ENCODE results near the gene RAPGEF4.

GRCh38 chr2:172974762-172975161 is 239.1 kb downstream of the RAPGEF4 start:
- TF ChIP-seq, protein P1, sequence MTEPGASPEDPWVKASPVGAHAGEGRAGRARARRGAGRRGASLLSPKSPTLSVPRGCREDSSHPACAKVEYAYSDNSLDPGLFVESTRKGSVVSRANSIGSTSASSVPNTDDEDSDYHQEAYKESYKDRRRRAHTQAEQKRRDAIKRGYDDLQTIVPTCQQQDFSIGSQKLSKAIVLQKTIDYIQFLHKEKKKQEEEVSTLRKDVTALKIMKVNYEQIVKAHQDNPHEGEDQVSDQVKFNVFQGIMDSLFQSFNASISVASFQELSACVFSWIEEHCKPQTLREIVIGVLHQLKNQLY (CRISPR knock-in tag; IDR thresholded peaks at IDR 0.05) = no peak
- TF ChIP-seq NONO (IDR thresholded peaks at IDR 0.05) (no peak), NONO (CRISPR knock-in tag; conservative IDR thresholded peaks at IDR 0.05) (no peak), ZNF597 (CRISPR knock-in tag; IDR thresholded peaks at IDR 0.05) (no peak), CEBPB (IDR thresholded peaks at IDR 0.05; ENCODE audit: borderline replicate concordance, low read depth, low read length) (no peak), SIN3A (IDR thresholded peaks at IDR 0.05; ENCODE audit: borderline replicate concordance, low read depth, low read length) (no peak), KDM1A (CRISPR knock-in tag; IDR thresholded peaks at IDR 0.05) (no peak)

Measured in HepG2 (cell line).